ENCODE measurements around the gene GRIK4.

DNA sequence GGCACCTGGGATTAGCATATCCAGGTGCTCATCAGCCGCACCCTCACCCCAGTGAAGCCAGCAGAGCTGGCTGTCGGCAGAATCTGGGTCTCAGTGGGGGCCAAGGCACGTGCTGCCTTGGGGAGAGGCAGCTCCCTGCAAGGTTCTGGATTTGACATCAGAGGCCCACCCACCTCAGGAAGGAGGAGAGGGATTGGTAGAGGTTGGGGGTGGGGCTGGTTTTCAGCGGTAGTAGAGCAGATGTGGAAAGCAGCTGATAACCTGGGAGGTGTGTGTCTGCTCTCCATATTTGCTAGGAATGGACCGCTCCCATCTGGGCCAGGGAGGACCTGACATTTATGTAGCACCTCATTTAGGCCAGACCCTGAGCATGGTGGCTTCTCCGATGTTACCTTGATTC is 147.5 kb downstream of the GRIK4 start:
- TF ChIP-seq, protein P1, sequence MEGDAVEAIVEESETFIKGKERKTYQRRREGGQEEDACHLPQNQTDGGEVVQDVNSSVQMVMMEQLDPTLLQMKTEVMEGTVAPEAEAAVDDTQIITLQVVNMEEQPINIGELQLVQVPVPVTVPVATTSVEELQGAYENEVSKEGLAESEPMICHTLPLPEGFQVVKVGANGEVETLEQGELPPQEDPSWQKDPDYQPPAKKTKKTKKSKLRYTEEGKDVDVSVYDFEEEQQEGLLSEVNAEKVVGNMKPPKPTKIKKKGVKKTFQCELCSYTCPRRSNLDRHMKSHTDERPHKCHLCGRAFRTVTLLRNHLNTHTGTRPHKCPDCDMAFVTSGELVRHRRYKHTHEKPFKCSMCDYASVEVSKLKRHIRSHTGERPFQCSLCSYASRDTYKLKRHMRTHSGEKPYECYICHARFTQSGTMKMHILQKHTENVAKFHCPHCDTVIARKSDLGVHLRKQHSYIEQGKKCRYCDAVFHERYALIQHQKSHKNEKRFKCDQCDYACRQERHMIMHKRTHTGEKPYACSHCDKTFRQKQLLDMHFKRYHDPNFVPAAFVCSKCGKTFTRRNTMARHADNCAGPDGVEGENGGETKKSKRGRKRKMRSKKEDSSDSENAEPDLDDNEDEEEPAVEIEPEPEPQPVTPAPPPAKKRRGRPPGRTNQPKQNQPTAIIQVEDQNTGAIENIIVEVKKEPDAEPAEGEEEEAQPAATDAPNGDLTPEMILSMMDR (IDR thresholded peaks at IDR 0.05; ENCODE audit: insufficient read depth, low read depth, low read length), result no peak
- TF ChIP-seq EZH2 (IDR thresholded peaks at IDR 0.05; ENCODE audit: insufficient read depth, low read length), result no peak
